ENCODE results near the gene C22orf39.

C22orf39 gene

DNA sequence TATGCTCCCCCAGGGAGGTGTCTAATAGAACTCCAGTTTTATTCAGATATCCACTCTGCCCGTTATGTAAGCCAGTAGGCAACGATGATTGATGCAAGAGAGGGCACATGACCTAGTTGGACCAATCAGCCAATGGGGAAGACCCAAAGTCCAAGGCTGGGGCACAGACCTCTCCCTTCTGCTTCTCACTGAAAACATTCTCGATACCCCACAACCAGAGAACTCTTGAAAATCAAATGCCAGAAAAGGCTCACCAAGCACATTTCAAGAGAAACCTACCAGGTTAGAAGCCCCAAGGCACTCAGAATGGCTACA lies 23.4 kb downstream of the C22orf39 start:
- no peak for DNase-seq

- DNase-seq, result no peak
These were observed 24.8 kb downstream of the C22orf39 start for GRCh38 chr22:19422440-19423301.

DNA sequence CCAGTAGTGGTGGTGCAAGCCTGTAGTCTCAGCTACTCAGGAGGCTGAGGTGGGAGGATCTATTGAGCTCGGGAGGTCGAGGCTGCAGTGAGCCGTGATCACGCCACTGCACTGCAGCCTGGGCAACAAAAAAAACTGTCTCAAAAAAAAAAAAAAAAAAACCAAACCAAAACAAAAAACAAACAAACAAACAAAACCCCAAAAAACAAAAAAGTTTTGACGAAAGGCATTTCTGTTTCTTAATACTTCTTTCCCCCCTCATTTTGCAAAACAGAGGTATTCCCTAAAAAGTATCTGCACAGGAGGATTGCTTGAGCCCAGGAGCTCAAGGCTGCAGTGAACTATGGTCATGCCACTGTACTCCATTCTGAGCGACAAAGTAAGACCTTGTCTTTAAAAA lies 27.2 kb downstream of the C22orf39 start:
- no peak for DNase-seq

DNA sequence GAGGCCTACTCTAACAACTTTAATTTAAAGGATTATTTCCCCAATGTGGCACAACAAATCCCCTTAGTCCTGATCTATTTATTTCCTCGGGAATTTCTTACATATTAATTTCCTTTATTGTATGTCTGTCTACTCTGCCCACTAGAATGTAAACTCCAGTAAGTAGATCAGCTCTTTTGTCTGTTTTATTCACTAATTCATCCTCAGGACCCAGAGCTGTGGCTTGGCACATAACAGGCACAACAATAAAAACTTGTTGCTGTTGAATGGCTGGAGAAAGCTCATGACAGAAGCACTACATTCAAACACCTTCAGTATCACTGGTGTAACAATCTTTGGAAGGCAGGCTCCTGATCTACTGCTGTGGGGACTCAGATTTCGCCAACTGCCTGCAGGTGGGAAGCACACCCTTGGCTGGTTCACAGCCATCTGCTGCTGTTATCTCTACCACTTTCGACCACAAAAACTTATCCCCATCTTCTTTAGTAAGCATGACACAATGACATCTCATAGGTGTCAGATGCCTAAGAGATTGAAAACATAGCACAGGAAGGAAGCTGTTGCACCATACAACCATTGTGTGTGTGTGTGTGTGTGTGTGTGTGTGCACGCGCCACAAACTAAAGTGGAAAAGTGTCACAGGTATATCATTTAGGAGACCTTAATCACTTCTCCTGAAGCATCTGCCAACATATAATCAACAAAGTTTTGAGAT lies 27.9 kb downstream of the C22orf39 start:
- DNase-seq, result no peak

DNA sequence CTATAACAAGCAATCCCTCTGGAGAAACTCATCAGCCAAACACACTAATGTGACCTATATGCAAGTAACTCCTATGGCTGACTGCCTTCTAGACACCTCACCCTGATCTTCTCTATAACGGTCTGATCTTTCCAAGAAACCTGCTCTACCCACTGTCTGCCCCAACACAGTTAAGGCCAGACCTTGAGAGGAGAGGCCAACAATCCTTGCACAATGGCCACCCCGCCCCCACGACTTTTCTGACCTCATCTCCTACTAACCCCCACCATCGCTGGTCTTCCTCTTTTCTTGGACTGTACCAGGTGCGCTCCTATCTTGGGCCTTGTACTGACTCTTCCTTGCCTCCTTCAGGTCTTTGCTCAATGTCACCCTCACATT lies 28.4 kb downstream of the C22orf39 start:
- no peak for DNase-seq

DNA sequence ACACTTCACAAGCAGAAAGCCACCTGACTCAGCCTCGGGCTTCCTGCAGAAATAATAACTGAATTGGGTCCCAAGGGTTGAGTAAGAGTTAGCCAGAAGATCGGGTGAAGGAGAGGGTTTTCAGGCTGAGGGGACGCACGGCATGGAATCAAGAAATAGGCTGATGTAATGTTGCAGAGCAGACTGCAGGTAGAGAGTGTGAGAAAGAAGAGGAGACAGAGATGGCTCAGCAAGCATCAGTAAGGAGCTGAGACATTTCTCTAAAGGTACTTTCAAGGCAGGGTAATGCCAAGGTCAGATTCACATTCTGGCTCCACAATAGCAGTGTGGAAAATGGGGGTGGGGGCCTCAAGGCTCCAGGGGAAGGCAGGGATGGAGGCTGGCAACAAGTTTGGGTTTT lies 34.6 kb downstream of the C22orf39 start:
- no peak for DNase-seq

- no peak for DNase-seq
These were observed 35.0 kb downstream of the C22orf39 start for GRCh38 chr22:19412478-19412877.

GRCh38 chr22:19411690-19412045 lies 35.8 kb downstream of the C22orf39 start:
- DNase-seq, result no peak

- DNase-seq, result no peak
These were observed 36.4 kb downstream of the C22orf39 start for GRCh38 chr22:19410941-19411689.

DNA sequence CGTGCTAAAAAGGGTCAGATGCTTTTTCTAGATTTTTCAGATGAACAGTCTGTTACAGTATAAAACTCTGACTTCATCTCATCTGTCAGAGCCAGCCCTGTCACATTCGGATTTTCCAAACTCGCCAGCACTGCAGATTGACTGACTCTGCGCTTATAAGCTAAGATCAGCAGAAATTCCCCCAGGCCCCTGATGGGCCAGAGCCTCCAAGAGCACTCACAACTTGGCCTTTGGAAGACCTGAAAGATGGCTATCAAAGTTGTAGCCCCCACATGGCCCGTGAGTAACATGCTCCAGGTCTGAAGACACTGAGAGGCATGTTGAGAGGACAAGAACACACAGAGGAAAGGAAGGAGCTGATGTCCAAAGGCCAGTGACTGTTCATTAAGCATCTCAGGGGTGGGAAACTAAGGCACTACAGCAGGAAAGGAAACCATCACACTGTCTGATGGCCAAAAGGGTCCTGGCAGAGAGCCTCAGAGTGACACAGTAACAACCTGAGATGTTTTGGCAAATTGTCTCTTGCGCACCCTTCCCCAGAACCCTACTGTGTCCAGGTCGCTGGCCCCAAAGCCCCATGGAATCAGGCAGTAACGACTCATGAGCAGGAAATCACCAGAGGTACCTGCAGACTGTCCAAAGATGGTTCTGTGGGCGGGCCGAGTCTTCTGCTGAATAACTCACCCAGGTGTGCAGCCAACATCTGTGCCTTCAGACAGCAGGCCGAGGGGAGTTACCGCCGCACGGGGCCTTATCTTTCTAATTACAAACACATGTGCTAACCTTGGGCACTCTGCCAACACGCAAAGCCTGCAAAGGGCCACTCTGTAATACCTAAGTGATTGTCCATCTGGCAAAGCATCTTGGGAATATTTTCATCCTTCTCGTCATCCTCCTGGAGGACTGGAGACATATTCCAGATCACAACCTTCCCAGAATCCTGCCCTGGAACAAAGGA lies 39.6 kb downstream of the C22orf39 start:
- peak; percentile 2 for DNase-seq

- no peak for DNase-seq
These were observed 40.7 kb downstream of the C22orf39 start for GRCh38 chr22:19406846-19407245.

DNA sequence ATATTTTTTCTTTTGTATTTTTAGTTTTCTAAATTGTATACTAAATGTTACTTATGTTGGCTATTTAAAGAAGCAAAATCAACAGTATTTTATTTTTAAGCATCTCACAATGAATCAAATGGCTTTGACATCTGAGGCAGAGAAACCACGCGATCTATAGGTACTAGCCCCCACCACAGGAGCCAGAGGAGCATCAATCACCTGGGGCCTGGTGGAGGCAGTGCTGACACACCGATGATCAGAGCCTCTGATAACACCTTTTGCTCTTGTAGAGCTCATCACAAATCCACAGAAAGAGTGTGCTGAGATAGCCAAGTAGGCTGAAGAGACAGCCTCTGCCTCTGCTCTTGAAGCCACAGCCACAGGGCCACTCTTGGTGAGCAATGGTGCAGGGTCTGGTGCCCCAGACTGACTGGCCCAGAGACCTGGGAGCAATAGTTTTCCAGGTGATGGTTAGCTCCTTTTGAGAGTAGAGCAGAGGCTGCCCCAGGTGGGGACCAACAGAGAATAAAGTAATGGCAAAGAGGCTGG lies 41.2 kb downstream of the C22orf39 start:
- DNase-seq, result no peak

DNA sequence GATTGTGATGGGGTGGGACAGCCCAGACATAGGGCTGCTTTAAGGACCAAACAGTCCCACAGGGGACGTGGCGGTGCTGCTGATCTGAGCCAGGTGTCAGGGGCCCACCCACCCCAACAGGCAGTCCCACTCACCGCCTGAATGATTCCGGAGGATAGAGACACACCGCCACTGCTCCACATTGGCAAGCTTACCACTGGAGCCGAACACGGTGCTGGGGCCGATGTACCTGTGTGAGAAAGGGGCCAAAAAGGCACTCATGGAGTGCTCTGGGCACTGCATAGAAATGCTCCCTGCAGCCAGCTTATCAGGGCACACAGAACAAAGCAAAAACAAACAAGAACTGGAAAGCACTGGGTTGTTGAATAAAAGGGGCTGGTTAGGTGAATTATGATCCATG lies 41.9 kb downstream of the C22orf39 start:
- DNase-seq, result no peak

DNA sequence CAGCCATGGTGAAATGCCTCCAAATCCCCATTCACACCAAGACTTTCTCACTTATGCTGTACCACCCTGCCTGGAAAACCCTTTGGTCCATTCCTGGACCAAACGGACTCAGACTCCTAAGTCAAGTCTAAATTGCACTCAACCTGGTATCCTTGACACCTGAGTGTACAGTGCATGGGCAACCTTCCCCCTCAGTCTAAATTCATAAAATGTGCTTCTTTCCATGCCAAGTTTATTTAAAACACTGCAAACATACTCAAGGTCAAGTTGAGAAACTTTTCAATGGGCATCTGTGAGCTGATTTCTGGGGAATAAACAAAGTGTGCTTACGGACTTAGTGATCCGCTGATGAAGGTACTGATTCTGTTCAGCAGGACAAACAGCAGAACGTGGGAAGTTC lies 42.4 kb downstream of the C22orf39 start:
- DNase-seq, result no peak

- no peak for DNase-seq
These were observed 42.8 kb downstream of the C22orf39 start for GRCh38 chr22:19404676-19405075.

DNA sequence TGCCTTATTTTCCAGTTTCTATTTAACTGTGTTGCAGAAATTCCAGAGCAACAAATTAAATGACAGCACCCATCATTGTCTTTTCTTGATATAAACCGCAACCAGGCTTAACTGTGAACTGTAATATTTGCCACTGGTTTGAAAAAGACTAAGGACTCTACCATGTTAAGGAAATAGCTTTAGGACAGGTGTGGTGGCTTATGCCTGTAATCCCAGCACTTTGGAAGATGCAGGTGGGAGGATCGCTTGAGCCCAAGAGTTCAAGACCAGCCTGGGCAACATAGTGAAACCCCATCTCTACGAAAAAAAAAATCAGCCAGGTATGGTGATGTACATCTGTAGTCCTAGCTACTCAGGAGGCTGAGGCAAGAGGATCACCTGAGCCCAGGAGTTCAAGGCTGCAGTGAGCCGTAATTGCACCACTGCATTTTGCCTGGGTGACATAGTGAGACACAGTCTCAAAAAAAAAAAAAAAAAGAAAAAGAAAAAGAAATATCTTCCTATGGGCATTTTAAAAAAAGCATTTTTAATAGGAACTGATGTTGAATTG lies 44.8 kb downstream of the C22orf39 start:
- no peak for DNase-seq

- DNase-seq, result no peak
These were observed 46.0 kb downstream of the C22orf39 start for GRCh38 chr22:19401483-19401882.

- DNase-seq, result no peak
These were observed 46.6 kb downstream of the C22orf39 start for GRCh38 chr22:19400881-19401280.

- no peak for DNase-seq
These were observed 48.9 kb downstream of the C22orf39 start for GRCh38 chr22:19398652-19399051.

DNA sequence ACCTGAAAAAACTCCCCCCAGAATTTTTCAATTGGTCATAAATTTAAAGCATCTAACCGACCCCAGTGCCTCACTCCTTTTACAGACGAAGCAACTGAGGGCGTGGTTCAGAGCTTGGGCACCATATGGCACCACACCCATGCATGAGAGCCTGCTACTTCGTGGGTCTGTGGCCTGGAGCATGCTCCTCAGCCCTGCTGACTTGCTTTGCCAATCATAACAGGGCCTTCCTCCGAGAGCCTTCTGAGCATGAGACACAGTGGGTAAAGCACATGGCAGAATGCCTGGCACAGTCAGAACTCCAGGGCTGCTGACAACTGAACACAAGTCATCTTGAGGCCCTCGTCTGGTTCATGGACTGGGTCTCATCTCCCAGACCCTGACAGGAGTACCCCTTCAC lies 49.3 kb downstream of the C22orf39 start:
- DNase-seq, result peak; percentile 3

DNA sequence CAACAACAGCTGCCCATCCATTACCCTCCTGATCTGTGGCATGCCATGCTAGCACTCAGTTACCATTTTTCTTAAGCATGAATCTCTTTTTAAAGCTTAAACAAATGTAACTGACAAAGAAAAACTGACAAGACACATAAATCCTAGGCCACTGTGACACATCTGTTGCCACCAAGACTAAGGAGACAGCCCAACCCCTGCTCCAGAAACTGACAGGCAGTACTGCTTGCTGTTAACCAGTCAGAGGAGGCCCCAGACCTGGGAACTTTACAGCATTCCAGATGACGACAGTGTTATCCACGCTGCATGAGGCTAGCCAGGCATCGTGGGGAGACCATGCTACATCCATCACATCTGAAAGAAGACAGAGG lies 49.8 kb downstream of the C22orf39 start:
- no peak for DNase-seq

Measured in DMS 273 treated with DMSO at 0.1 percent for 48 hours (cell line).